NCI-H82 (cell line): Measurements from ENCODE around the gene MTHFSD.

Source experiments
- DNase-seq: peaks from one replicate; lab custom pipeline; 2025; lab: John Stamatoyannopoulos, UW

The MTHFSD gene

DNA sequence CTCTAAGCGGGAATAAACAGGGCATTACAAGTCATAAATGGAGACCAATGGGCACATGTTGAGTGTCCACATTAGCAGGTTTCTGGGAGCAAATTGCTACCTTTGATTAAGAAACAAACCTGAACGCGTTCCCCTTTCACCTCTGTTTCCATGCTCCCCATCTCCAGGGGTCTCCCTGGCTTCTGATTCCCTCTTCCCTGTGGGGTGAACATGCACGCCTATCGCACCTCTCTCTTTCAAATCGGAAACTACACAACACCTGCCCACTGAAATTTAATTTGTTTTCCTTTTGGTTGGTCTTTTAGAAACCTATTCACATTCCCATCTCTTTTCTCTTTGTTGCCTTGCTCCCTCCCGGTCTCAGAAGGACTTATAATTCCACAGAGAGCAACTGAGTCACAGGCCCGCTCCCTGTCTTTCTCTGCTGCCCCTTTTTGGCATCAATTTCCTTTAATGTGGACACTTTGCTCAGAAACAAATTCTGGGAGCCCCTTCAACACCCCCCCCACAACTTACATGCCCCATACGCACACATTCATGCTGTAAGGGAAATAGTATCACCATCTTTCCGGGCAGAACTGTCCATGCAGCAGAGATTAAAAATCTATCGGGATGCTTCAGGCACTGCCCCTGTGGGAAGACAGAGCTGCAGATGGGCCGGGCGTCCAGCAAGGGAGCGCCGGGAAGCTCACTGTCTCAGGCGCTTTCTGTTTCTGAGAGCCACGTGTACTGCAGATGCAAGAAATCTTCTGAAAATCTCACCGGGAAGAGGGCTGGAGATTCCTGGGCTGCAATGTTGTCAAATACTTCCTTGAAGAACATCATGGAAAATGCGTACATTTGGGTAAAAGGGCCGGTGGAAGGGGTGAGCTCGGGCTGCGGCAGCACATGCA, 51.9 kb downstream of the MTHFSD start:
- no peak for DNase-seq

DNA sequence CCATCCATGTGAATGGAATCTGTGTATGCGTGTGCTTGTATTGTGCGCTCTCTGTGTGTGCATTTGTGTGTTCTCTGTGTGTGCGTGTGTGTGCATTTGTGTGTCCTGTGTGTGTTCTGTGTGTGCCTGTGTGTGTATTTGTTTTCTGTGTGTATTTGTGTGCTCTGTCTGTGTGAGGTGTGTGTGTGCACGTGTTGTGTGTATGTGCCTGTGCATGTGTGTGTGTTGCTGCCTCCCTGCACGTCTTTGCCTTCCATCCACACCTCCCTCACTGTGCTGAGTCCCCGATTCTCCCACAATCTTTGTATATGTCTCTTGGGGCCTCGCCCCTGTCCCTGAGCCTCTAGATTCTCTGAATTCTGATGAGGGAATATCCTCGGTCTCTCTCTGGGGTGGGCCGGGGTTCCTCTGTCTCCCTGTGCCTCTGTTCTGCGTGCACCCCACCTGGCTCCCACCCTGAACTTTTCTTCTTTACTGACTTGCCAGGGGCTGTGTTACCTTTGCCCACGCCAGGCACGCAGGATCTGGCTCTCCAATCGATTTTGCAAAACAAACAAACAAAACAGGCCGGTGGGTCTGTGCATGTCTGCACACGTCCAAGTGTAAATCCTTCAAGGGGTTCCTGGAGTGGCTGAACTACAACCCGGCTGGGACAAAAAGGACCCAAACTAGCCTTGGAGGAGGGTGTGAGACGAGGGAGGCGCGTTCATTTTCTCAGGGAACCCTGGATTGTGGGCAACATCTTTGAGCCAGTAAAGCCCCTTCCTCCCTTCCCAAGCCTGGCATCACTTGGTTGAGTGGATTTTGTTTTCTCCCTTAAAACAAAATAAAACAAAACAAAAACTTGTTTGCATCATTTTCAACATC, 52.8 kb downstream of the MTHFSD start:
- DNase-seq = no peak

GRCh38 chr16:86500708-86501510, 54.1 kb downstream of the MTHFSD start:
- DNase-seq = no peak

GRCh38 chr16:86499889-86500707, 54.9 kb downstream of the MTHFSD start:
- DNase-seq = no peak

DNA sequence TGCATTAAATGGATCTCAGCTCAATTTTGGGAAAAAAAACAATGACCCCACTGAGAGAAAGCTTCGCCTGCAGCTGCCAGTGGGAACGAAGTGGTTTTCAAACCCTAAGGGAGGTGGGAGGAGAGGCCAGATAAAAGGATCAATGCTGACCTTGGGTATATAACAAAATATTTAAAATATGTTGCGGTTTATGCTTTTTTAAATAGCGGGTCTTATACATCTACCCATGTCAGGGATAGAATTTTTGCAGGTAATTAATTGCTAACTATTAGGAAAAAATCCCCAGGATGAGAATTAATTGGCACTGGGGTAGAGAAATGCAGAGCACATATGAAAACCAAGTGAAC, 55.6 kb downstream of the MTHFSD start:
- DNase-seq = no peak

- no peak for DNase-seq
Observed at GRCh38 chr16:86498671-86499439, 56.2 kb downstream of the MTHFSD start.

DNA sequence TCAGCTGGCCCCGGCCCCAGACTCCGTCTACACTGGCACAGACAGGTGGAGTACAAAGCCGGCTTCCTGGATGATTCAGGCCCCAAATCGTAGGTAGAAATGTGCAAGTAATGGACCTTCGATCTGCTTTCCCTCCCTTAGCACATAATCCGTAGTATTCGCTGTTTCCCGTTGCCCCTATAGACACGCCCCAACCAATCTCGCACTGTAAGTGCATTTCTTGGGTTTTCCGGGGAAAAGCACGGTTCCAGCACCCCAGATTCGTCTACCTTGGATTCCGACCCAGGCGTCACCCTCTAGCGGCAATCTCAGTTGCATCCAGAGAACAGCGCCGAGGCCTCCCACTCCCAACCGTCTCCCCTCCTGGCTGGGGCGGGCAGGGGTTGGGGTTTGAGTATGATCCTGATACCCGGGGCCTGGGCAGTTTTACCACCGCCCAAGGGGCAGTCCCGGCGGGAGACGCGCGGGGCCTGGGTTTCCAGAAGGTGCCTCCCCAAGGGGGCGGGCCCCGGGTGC, 56.8 kb downstream of the MTHFSD start:
- peak; percentile 16 for DNase-seq

DNA sequence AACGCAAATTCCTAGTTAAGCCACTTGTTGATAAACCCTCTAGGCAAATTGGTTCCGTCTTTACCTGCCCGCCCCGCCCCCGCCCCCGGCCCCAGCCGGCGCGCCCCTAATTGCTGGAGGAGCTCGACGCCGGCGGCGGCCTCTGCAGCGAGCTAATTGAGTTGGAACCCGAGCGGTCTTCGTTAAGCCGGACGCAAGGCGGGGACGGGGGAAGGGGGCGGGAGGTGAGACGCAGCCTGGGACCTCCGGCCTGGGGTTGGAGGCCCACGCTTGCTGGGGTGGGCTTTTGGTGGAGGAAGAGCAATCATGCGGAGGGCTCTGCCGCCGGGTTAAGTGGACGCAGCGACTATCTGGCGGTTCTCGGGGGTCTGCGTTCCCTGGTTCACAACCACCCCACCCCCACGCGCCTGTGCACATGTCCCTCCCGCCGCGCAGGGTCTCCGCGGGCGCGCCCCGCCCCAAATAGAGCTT, 57.4 kb downstream of the MTHFSD start:
- DNase-seq = peak; percentile 23

GRCh38 chr16:86496929-86497461, 58.0 kb downstream of the MTHFSD start:
- DNase-seq = no peak

GRCh38 chr16:86496262-86496928, 58.6 kb downstream of the MTHFSD start:
- DNase-seq = no peak

GRCh38 chr16:86495756-86496261, 59.2 kb downstream of the MTHFSD start:
- peak; percentile 32 for DNase-seq

GRCh38 chr16:86495357-86495701, 59.7 kb downstream of the MTHFSD start:
- no peak for DNase-seq

- DNase-seq = no peak
Observed at GRCh38 chr16:86494565-86495356, 60.3 kb downstream of the MTHFSD start.

- DNase-seq = no peak
Observed at GRCh38 chr16:86494039-86494564, 60.9 kb downstream of the MTHFSD start.

GRCh38 chr16:86492961-86493629, 61.9 kb downstream of the MTHFSD start:
- DNase-seq = no peak

- DNase-seq = no peak
Observed at GRCh38 chr16:86492267-86492960, 62.6 kb downstream of the MTHFSD start.

DNA sequence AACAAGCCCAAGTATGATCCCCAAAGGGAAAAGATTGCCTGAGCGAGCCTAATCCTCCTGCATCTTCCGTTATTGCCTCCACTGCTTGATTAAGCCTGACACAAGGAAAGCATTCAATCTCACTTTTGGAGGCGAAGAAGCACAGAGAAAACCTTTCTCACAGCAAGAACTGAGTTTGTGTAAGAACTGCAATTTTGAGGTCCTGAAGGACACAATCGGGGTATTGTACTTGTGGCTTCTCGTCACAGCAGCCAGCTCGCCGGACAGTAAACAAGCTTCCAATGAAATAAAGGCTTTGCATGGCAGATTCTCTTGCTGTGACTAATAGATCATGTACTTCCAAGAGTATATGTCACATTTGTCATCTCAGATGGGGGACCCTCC, 63.4 kb downstream of the MTHFSD start:
- no peak for DNase-seq
